HL-60 (cell line): ENCODE data around the gene NTF3.

Experiments used
- CTCF ChIP-seq: IDR thresholded peaks from one replicate; pipeline ENCODE4 v1.5.1; 2011; ENCODE audit warnings: low read length, control low read depth, inconsistent platforms; ENCODE audit not compliant: insufficient read depth
- POLR2AphosphoS5 ChIP-seq: IDR thresholded peaks from 2 replicates; pipeline ENCODE4 v1.6.1; 2012; ENCODE audit warnings: low read depth
- SPI1 ChIP-seq: IDR thresholded peaks from 2 replicates; pipeline ENCODE4 v1.6.1; 2012; ENCODE audit warnings: low read depth, mild to moderate bottlenecking, borderline replicate concordance

- TF ChIP-seq CTCF (no peak), POLR2AphosphoS5 (no peak), SPI1 (no peak)
These were observed 48.5 kb downstream of the NTF3 start for GRCh38 chr12:5480218-5480937.
